SK-N-SH (cell line): ENCODE measurements around the gene CMC1. TPM values are rescaled to one million over a fixed set of nuclear protein-coding genes. Genes with fewer than 3 reads are reported as not detected.
A peak's percentile ranks its signal among the peaks of the same experiment; 100 is the strongest.

Source experiments
- CTCF ChIA-PET: fragments of 300-600, 350-600 bp; formaldehyde crosslinking; extraction: SDS; loops from one replicate; lab custom pipeline; 2021; lab: Yijun Ruan, JAX
- POLR2A ChIA-PET: fragments of 350-600 bp; sonication (Branson Sonifier 250); formaldehyde crosslinking; extraction: SDS; loops from one replicate; lab custom pipeline; 2020; ENCODE audit warnings: antibody characterized with exemption, inconsistent platforms; lab: Yijun Ruan, JAX
- DNase-seq: peaks from one replicate; pipeline ENCODE4 v3.0.0; 2012
- H2AFZ ChIP-seq: fragments of 200-600 bp; sonication (generic); 2 replicates; pipeline ENCODE4 v1.8.1; 2016; ENCODE audit warnings: antibody characterized with exemption, mild to moderate bottlenecking, low read depth
- H3F3A ChIP-seq: fragments of 200-600 bp; sonication (generic); replicated peaks from 2 replicates; pipeline ENCODE3; 2016; ENCODE audit warnings: antibody characterized with exemption, mild to moderate bottlenecking; ENCODE audit not compliant: insufficient read depth
- H3K27ac ChIP-seq, 2 experiments: fragments of 200-500 bp in 1 of 2; fragments of 200-600 bp in 1 of 2; sonication (Bioruptor generic) in 1 of 2; sonication (generic), shearing (Covaris generic) in 1 of 2; 2 replicates each; pipeline versions ENCODE4 v1.5.1 to v1.6.1; 2014 to 2016; ENCODE audit warnings: low read depth in 2 of 2, inconsistent platforms in 1 of 2, low read length in 1 of 2, mild to moderate bottlenecking in 1 of 2, mixed read lengths in 1 of 2
- H3K27me3 ChIP-seq: fragments of 200-600 bp; sonication (generic), shearing (Covaris generic); 2 replicates; pipeline ENCODE4 v1.6.1; 2016; ENCODE audit warnings: mixed run types; ENCODE audit not compliant: insufficient read depth
- H3K36me3 ChIP-seq, 2 experiments: fragments of 200-500 bp in 1 of 2; fragments of 200-600 bp in 1 of 2; sonication (Bioruptor generic) in 1 of 2; sonication (generic) in 1 of 2; replicated peaks in 1 of 2; 2 replicates each; pipeline versions ENCODE3 to v1.5.1; 2014 to 2016; ENCODE audit warnings: low read length in 1 of 2, mild to moderate bottlenecking in 1 of 2; ENCODE audit not compliant: insufficient read depth in 2 of 2, control insufficient read depth in 1 of 2
- H3K4me1 ChIP-seq, 2 experiments: fragments of 200-500 bp in 1 of 2; fragments of 200-600 bp in 1 of 2; sonication (Bioruptor generic) in 1 of 2; sonication (generic), shearing (Covaris generic) in 1 of 2; 2 replicates each; pipeline versions ENCODE4 v1.5.1 to v1.6.1; 2014 to 2016; ENCODE audit warnings: low read depth in 1 of 2, low read length in 1 of 2, mixed run types in 1 of 2; ENCODE audit not compliant: insufficient read depth in 2 of 2, control insufficient read depth in 1 of 2
- H3K4me2 ChIP-seq: fragments of 200-600 bp; sonication (generic), shearing (Covaris generic); 2 replicates; pipeline ENCODE4 v1.6.1; 2017; ENCODE audit warnings: mixed run types
- H3K4me3 ChIP-seq, 2 experiments: fragments of 200-500 bp in 1 of 2; fragments of 200-600 bp in 1 of 2; sonication (Bioruptor generic) in 1 of 2; sonication (generic), shearing (Covaris generic) in 1 of 2; 2 replicates each; pipeline versions ENCODE4 v1.5.1 to v1.8.1; 2014 to 2016; ENCODE audit warnings: low read depth in 2 of 2, inconsistent platforms in 1 of 2, low read length in 1 of 2, mild to moderate bottlenecking in 1 of 2, mixed read lengths in 1 of 2, moderate library complexity in 1 of 2
- H3K79me2 ChIP-seq: fragments of 200-600 bp; sonication (generic); 2 replicates; pipeline ENCODE4 v1.8.1; 2017; ENCODE audit warnings: mild to moderate bottlenecking; ENCODE audit not compliant: insufficient read depth
- H3K9ac ChIP-seq: fragments of 200-600 bp; sonication (generic); 2 replicates; pipeline ENCODE4 v1.6.1; 2017; ENCODE audit warnings: mixed run types
- H3K9me2 ChIP-seq: fragments of 200-600 bp; sonication (generic); 2 replicates; pipeline ENCODE4 v1.6.1; 2017; ENCODE audit warnings: mixed run types
- H3K9me3 ChIP-seq: fragments of 200-600 bp; sonication (generic); 2 replicates; pipeline ENCODE4 v1.6.1; 2017; ENCODE audit warnings: mixed run types, mild to moderate bottlenecking, moderate library complexity
- H4K20me1 ChIP-seq: fragments of 200-600 bp; sonication (generic); 2 replicates; pipeline ENCODE4 v1.6.1; 2017; ENCODE audit warnings: mild to moderate bottlenecking, mixed run types; ENCODE audit not compliant: insufficient read depth
- ELF1 ChIP-seq: IDR thresholded peaks from 2 replicates; pipeline ENCODE4 v1.4.0; 2012
- EZH2phosphoT487 ChIP-seq: fragments of 200-600 bp; sonication (generic); IDR thresholded peaks from 2 replicates; pipeline ENCODE4 v1.6.1; 2017; ENCODE audit warnings: low read depth, mixed run types, mild to moderate bottlenecking, antibody characterized with exemption, moderate library complexity, borderline replicate concordance
- FOSL2 ChIP-seq: IDR thresholded peaks from 2 replicates; pipeline ENCODE4 v1.4.0; 2012; ENCODE audit warnings: low read depth, mild to moderate bottlenecking, moderate library complexity, borderline replicate concordance
- JUND ChIP-seq: IDR thresholded peaks from 2 replicates; pipeline ENCODE4 v1.4.0; 2012
- PBX3 ChIP-seq: IDR thresholded peaks from 2 replicates; pipeline ENCODE4; 2012
- RAD21 ChIP-seq: IDR thresholded peaks from 2 replicates; pipeline ENCODE4 v1.6.1; 2012; ENCODE audit warnings: mild to moderate bottlenecking, low read length
- YY1 ChIP-seq: IDR thresholded peaks from 2 replicates; pipeline ENCODE4 v1.4.0; 2012; ENCODE audit warnings: low read depth, mild to moderate bottlenecking
- WGBS: methylation state at CpG from one replicate; pipeline ENCODE4 v1.1.6; 2017; ENCODE audit warnings: low lambda C conversion rate; 5-methylcytosine and 5-hydroxymethylcytosine counted together
- polyA plus RNA-seq, 3 experiments: library from polyadenylated mRNA; depleted of rRNA; stranded (reverse); fragments of >200 nt; gene quantifications; 2 replicates each; pipeline ENCODE4 v1.2.3, GENCODE V29; 2012

CMC1 gene
- polyA plus RNA-seq, 1 of the 3 experiments (the other 2 are of a cell fraction): 24.1 TPM

DNA sequence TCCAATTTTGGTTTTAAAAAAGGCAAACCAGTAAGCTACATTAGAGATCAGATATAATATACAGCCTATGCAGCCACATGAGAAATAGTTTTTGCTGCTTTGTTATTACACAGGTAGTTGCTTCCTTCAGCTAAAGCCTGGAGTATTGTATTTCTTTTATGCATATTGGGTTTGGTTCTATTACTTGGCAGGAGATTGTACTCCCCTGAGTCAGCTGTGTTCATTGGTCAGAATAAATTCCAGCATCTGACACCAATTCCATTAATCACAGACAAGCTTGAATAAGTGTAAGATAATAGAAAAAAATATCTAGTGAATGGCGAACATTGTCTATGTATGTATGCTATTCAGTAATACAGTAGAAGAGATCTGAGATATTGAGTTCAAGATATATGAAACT, 81.0 kb downstream of the CMC1 start:
- peaks cover 64 to 76% of the 10 kb centered on the region in 2 experiments for H3K36me3 ChIP-seq
- no peak overlapping the region for H3K4me2 ChIP-seq
- no peaks in the 10 kb centered on the region for H3K9me2 ChIP-seq
- CTCF ChIA-PET: interaction anchor here (1.3 to 8.6 kb wide), 4 partner anchors 9 to 610 kb away, joined by 3 to 72 read pairs (median 4); no protein-coding TSS in a partner anchor
- no peaks in the 10 kb centered on the region for H3F3A ChIP-seq
- H3K27me3 ChIP-seq: no peaks in the 10 kb centered on the region
- no peak overlapping the region for H3K4me3 ChIP-seq
- H3K9me3 ChIP-seq: no peaks in the 10 kb centered on the region
- 83% methylated on average over 1 of the region's 1 CpG for WGBS
- H3K79me2 ChIP-seq: no peaks in the 10 kb centered on the region
- POLR2A ChIA-PET: no interaction called here
- H2AFZ ChIP-seq: no peak overlapping the region
- TF ChIP-seq ELF1 (no peak), RAD21 (no peak), PBX3 (peak; percentile 64; the same call in 1 of the 2 replicates), FOSL2 (peak; percentile 29; the same call in 1 of the 2 replicates)
- no peak overlapping the region for H3K27ac ChIP-seq
- no peak for DNase-seq
- H3K9ac ChIP-seq: no peak overlapping the region
- no peaks in the 10 kb centered on the region for H4K20me1 ChIP-seq
- H3K4me1 ChIP-seq: peaks cover 0 to 5% of the 10 kb centered on the region in 2 experiments; a peak in 2 of 4 replicates

DNA sequence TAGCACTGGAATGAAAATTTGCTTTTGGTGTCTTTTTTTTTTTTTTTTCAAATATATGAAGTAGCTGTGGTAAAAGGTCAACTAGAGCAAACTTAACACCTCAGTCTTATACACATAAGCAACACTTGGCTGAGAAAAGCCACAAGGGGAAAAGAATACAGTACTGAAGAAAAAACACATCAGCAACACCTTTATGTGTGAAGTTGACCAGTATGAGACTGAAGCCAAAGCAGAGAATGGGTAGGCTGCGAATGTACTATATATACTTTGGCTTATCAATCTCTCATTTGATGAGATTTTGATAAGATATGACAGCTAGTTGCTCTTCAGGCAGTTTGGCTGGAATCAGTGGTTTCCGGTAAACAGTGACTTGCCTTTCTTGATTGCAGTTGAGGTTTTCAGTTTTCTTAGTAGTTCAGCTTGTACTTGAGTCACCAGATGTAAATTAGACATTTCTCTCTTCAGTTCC, 85.1 kb downstream of the CMC1 start:
- H3K79me2 ChIP-seq: no peaks in the 10 kb centered on the region
- H3K9ac ChIP-seq: no peak overlapping the region
- no peaks in the 10 kb centered on the region for H3K9me2 ChIP-seq
- no peak overlapping the region for H3K4me2 ChIP-seq
- ChIA-PET POLR2A (no interaction called here), CTCF (interaction anchor here (1.6 to 8.6 kb wide), 4 partner anchors 9 to 614 kb away, joined by 4 to 72 read pairs (median 8); partner anchors contain the start of gene EOMES)
- no peak for DNase-seq
- H4K20me1 ChIP-seq: no peaks in the 10 kb centered on the region
- TF ChIP-seq JUND (no peak), PBX3 (peak; percentile 39; the same call in 1 of the 2 replicates), ELF1 (no peak), YY1 (no peak), EZH2phosphoT487 (no peak)
- no peaks in the 10 kb centered on the region for H3K27me3 ChIP-seq
- H2AFZ ChIP-seq: no peak overlapping the region
- H3K9me3 ChIP-seq: no peaks in the 10 kb centered on the region
- peaks cover 0 to 5% of the 10 kb centered on the region in 2 experiments; a peak in 2 of 4 replicates for H3K4me1 ChIP-seq
- H3K27ac ChIP-seq: no peak overlapping the region
- 91% methylated on average over 2 of the region's 2 CpGs for WGBS
- H3F3A ChIP-seq: no peaks in the 10 kb centered on the region
- no peak overlapping the region for H3K4me3 ChIP-seq
- peaks cover 58 to 75% of the 10 kb centered on the region in 2 experiments for H3K36me3 ChIP-seq
